H54 (cell line): ENCODE measurements around the gene CASP8.

Experiments used
- DNase-seq: peaks from one replicate; pipeline ENCODE4 v3.0.0; 2011; ENCODE audit warnings: low spot score, mixed read lengths; ENCODE audit not compliant: insufficient read length
- FAIRE-seq: peaks from 3 replicates; lab custom pipeline; 2011; peaks lifted over from hg19 to GRCh38; lab: Jason Lieb, UNC
- POLR2A ChIP-seq: IDR thresholded peaks from 2 replicates; pipeline ENCODE4 v1.6.1; 2011; ENCODE audit warnings: low read depth, mild to moderate bottlenecking, low read length

Gene CASP8

DNA sequence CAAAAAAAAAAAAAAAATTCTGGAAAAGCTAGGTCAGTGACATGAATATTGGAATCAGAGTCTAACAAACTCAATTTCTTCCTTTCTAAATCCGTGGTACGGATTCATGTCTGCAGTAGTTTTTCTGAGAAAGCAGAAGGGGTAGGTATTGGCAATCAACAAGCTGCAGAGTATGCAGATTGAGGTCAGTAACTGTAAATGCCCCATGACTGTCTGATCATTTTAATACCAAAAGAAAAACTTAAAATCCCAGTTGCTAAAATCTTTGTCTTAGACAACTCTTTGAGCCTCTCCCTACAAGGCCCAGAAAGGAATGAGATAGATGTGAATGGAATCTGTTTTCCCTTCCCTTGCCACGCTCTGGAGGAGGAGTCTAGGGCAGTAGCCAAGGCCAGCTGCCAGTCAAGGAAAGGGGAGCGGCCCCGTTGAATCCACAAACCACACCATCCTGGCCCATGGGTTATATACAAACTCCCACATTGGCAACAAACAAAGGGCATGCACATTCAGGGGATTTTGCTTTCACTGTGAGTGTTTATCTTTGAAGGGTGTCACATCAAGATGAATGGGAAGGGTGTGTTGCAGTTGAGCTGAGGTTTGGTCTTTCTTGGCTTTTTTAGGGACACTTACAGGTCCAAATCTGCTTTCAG is 6.1 kb upstream of the CASP8 start:
- DNase-seq (peak; percentile 45), FAIRE-seq (peak; percentile 65)
- TF ChIP-seq POLR2A = no peak

DNA sequence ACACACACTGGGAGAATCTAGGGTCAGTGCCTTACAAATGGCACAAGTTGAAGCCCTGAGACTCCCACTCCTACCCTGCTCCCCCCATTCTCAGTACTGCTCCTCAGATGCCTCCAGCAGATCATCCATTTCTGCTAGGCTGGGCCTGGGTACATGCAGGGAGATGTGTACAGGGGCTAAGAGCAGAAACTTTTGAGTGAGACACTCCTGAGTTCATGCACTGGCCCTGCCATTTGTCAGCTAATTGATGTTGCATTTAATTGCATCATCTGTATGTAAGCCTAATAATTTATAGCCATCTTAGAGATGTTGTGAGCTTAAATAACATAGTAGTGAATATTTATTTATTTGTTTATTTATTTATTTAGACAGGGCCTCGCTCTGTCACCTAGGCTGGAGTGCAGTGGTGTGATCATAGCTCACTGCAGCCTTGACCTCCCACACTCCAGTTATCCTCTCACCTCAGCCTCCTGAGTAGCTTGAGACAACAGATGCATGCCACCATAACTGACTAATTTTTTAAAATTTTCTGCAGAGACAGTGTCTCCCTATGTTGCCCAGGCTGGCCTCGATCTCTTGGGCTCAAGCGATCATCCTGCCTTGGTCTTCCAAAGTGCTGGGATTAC is 4.8 kb upstream of the CASP8 start:
- DNase-seq (no peak), FAIRE-seq (no peak)
- no peak for TF ChIP-seq POLR2A

DNA sequence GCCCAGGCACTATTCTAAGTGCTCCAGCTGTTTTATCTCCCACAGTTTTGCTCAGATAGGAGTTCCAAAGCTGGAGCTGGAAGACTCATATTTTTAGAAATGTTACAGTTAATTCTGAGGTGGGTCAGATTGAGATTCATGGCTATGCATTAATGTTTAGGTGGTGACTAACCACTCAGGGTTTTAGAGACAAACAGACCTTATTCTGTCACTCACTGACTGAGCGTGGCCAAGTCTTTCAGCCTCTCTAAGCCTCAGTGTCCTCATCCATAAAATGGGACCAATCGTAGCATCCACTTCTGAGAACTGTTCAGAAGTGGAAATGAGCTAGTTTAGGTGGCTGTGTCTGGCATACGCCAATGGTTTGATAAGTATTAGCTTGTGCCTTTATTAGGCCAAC is 4.3 kb upstream of the CASP8 start:
- FAIRE-seq (no peak), DNase-seq (no peak)
- TF ChIP-seq POLR2A = no peak

DNA sequence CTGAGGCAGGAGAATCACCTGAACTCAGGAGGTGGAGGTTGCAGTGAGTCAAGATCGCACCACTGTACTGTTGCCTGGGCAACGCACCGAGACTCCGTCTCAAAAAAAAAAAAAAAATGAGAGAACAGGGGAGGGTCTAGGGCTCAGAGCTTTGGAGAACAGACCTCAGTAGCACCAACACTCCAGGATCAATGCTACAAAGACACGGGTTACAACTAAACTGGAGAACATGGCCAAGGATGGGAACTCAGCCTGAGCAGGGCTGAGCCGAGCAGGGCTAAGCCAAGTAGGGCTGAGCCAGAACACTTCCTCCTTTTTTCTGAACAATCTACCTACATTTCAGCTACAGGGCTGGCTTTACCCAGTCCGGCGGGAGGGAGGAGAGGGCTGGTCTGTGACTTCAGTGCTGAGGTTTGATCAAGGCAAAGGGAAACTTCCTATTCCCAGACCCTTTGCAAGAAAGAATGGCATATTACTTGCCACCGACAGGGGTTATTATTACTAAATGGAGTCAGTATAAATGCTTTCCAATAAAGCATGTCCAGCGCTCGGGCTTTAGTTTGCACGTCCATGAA is 2.9 kb upstream of the CASP8 start:
- TF ChIP-seq POLR2A = no peak
- peak; percentile 31 for DNase-seq

DNA sequence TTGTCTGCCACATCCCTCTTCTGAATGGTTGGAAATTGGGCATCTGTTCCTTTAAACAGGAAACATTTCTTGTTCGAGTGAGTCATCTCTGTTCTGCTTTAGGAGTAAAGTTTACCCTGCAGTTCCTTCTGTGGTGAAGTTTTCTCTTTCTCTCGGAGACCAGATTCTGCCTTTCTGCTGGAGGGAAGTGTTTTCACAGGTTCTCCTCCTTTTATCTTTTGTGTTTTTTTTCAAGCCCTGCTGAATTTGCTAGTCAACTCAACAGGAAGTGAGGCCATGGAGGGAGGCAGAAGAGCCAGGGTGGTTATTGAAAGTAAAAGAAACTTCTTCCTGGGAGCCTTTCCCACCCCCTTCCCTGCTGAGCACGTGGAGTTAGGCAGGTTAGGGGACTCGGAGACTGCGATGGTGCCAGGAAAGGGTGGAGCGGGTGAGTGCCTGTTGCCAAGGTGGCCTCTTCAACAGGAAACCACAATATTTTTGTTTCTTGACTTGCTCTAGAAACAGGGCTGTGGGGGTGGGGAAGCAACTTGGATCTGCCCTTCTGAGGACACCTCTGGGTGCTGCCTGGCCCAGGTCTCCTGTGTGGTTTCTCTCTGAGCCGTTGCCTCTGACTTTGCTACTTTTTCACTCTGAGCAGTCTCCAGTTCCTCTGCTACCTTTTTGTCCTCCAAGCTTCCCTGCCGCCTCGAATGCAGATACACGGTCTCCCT is 2.2 kb upstream of the CASP8 start:
- no peak for TF ChIP-seq POLR2A
- DNase-seq = peak; percentile 59
- FAIRE-seq = peak; percentile 84

More for the DNA sequence above, 2.9 kb upstream of the CASP8 start:
- no peak for FAIRE-seq

DNA sequence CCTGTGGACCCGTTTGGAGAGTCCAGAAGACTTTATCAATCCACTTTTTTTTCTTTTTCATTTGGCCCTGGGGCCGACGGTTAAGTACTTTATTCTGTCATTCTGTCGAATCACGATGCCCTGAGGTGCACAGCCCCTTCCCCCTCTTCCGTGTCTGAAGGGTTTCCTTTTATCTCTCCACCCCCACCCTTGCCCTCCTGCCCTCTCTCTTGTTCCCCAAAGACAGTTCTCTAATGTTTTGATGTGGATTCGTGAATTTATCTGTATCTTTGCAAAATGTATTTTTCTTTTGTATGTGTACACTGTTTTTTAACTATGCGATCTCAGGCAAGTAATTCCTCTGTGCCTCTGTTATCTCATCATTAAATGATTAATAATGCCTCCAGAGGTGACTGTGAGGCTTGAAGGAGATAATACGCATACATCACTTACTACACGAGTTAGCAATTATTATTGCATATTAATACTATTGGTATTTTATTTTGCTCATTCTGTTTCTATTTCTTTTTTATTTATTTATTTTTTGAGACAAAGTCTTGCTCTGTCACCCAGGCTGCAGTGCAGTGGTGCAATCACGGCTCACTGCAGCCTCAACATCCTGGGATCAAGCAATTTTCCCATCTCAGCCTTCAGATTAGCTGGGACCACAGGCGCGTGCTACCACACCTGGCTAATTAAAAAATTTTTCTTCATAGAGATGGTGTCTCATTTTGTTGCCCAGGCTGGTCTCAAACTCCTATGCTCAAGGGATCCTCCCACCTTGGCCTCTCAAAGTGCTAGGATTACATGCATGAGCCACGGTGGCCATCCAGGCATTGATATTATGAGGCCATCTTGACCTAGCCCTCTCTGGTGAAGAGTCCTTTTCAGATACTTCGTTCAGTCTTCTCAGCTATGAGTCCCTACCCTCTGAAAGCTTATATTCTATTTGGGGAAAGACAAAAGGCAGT is 1.4 kb upstream of the CASP8 start:
- FAIRE-seq (no peak), DNase-seq (no peak)
- TF ChIP-seq POLR2A = no peak

DNA sequence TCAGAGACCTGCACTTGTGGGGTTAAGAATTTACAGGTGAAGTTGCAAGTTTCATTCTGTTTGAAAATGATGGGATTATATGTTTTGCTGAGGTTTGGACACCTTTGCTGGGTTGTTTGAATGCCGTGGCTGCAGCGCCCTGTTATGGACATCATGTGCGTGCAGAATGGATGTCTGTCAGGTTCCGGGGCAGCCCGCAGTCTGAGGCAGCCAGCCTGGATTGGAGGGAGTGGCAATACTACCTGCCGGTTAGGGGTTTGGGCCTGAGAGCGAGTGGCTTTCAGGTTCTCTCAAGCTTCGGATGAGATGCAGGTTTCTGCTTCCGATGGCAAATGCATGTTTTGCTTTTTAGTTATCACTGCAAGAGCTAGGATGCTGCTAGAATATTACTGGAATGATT is 1.1 kb downstream of the CASP8 start:
- no peak for TF ChIP-seq POLR2A

DNA sequence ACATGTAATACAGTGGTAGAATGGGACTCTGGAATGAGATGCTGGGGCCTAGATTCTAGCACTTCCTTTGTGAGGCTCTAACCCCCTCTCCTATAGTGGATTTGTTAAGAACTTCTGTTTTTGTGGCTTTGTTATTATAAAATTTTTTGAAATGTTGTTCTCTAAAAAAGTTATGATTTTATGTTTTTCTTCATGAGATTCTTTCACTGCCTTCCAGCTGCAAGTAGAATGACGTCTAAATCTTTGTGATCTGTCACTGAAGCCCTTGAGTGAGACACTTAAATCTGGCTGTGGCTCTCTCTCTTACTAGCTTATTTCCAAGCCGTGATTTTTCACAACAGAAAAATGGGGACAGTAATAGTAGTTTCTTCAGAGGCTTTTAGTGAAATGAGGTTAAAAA is 1.6 kb downstream of the CASP8 start:
- FAIRE-seq (no peak), DNase-seq (no peak)
- TF ChIP-seq POLR2A = no peak

More for the DNA sequence above, 1.1 kb downstream of the CASP8 start:
- no peak for FAIRE-seq
- no peak for DNase-seq

DNA sequence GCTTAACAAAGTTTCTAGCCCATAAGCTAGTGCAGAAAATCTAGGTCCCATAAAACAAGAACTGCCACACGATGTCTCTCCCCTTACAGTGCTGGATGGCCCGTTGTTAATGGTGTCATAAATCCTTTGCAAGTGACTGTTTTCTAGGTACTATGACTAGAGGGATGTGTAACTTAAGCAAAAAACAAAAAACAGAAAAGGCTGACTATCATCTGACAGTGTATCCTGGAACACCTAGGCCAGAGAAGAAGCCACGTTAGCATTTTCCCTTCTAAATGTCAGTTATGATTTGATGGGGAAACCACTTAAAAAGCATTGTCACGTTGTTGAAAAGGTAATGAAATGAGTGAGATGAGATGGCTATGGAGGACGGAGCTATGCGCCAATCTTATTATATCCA is 2.4 kb downstream of the CASP8 start:
- FAIRE-seq = no peak
- DNase-seq = no peak
- no peak for TF ChIP-seq POLR2A

DNA sequence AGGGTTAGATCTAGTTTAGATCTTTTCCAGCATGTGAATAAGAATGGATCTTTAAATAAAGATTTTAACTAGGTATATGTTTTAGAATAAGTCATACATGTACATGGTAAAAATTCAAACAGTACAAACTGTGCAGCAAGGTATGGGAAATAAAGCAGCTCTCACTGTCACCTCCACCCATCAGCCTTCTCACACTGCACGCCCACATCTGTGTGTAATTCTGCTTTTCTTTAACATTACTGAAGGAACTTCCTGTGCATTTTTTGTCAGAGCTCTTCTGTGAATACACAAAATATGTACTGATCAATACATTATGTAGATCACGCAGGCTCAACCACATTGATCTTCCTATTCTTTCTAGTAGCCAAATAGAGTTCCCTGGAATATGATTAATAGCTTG is 3.4 kb downstream of the CASP8 start:
- TF ChIP-seq POLR2A = no peak
- FAIRE-seq = no peak
- no peak for DNase-seq

DNA sequence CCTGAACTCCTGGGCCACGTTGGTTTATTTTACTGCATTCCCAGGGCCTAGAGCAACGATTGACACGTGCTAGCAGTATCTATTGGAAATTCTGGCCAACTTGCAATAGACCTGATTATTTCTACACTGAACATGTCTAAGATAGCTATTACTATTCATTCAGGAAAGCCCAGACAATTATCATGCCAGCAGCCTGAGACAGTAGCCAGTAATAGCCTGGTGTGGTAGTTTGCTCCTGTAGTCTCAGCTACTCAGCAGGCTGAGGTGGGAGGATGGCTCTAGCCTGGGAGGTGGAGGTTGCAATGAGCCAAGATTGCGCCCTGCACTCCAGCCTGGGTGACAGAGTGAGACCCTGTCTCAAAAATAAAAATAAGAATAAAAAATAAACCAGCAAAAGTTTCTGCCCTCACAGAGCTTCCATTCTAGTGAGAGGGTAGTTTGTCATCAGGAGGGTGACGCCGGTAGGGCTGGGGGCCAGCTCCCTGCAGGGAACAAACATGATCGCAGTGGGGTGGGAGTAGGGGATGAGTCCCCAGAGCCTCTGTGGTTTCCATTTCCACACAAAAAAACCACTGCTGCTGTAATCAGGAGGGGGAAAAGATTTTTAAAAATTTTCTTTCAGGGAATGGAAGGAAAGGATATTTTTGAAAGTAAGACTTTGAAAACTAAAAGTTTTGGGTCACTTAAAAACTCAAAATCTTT is 4.3 kb downstream of the CASP8 start:
- FAIRE-seq = no peak
- no peak for DNase-seq
- no peak for TF ChIP-seq POLR2A

DNA sequence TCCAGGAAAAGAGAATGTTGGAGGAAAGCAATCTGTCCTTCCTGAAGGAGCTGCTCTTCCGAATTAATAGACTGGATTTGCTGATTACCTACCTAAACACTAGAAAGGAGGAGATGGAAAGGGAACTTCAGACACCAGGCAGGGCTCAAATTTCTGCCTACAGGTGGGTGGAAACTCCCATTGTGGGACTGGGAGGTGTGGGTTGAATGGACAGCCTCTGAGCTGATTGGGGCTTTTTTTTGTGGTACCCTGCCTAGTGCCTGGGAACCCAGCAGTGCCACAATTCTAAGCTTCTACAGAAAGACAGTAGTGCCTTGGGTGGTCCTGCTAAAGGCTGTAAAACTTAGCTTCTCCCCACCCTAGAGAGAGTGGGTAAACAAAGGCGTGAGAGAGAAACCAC is 6.3 kb downstream of the CASP8 start:
- TF ChIP-seq POLR2A = no peak
- DNase-seq (no peak), FAIRE-seq (no peak)
